Measurements from ENCODE around the gene ELOVL6.

DNA sequence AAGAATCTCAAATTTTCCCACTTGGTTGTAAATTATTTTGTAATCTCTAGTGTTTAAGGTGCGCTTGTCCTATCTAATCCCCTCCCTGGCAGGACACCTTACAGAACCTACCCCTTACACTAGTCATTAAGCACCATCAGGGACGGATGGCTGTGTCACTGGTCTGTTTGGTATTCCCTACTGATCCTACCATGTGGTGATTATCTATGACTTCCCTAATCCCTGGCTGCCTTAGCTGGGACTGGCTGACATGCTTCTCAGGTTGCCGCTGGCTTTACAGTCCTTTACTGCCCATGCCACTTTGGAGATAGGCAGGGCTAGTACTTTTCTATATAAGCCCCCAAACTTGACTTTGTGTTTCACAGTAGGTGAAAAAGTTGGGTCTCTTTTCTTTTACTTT is 58.6 kb downstream of the ELOVL6 start:
- TF ChIP-seq, protein P1, sequence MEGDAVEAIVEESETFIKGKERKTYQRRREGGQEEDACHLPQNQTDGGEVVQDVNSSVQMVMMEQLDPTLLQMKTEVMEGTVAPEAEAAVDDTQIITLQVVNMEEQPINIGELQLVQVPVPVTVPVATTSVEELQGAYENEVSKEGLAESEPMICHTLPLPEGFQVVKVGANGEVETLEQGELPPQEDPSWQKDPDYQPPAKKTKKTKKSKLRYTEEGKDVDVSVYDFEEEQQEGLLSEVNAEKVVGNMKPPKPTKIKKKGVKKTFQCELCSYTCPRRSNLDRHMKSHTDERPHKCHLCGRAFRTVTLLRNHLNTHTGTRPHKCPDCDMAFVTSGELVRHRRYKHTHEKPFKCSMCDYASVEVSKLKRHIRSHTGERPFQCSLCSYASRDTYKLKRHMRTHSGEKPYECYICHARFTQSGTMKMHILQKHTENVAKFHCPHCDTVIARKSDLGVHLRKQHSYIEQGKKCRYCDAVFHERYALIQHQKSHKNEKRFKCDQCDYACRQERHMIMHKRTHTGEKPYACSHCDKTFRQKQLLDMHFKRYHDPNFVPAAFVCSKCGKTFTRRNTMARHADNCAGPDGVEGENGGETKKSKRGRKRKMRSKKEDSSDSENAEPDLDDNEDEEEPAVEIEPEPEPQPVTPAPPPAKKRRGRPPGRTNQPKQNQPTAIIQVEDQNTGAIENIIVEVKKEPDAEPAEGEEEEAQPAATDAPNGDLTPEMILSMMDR (IDR thresholded peaks at IDR 0.05): no peak
- TF ChIP-seq EP300 (IDR thresholded peaks at IDR 0.05): no peak
